ENCODE measurements around the gene STH.

DNA sequence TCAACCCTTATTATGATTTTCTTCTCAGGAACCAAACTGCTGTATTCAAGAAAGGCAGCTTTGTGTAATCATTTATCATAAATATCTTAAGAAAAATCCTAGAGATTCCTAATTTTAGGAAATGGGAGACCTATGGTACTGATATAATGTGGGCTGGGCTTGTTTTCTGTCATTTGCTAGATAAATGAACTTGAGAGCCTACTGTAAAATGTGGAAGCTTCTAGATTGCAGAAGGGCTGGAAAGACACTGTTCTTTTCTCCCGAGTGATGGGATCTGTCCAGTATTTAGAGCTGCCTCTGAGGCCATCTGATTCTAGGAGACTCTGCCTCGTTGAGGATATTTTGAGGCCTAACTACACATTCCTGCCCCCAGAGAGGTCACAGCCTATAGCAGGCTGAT, 19.9 kb upstream of the STH start:
- TF ChIP-seq, protein P1, sequence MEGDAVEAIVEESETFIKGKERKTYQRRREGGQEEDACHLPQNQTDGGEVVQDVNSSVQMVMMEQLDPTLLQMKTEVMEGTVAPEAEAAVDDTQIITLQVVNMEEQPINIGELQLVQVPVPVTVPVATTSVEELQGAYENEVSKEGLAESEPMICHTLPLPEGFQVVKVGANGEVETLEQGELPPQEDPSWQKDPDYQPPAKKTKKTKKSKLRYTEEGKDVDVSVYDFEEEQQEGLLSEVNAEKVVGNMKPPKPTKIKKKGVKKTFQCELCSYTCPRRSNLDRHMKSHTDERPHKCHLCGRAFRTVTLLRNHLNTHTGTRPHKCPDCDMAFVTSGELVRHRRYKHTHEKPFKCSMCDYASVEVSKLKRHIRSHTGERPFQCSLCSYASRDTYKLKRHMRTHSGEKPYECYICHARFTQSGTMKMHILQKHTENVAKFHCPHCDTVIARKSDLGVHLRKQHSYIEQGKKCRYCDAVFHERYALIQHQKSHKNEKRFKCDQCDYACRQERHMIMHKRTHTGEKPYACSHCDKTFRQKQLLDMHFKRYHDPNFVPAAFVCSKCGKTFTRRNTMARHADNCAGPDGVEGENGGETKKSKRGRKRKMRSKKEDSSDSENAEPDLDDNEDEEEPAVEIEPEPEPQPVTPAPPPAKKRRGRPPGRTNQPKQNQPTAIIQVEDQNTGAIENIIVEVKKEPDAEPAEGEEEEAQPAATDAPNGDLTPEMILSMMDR (IDR thresholded peaks at IDR 0.05; ENCODE audit: insufficient read depth, low read depth, low read length) = no peak
- no peak for TF ChIP-seq EZH2 (IDR thresholded peaks at IDR 0.05; ENCODE audit: insufficient read depth, low read length)
